ENCODE measurements around the gene CST6. TPM values are rescaled to one million over a fixed set of nuclear protein-coding genes. Genes with fewer than 3 reads are reported as not detected.

Gene CST6
- total RNA-seq, 4 donors from 2014 or later: 734 to 2,600 (median 1,315) TPM

- intact Hi-C loops (cut with DNase I; ENCODE audit: low total_unique reads): no loop called here
- no peak overlapping the region for H3K4me3 ChIP-seq (ENCODE audit: low read depth, poor library complexity, severe bottlenecking)
- DNase-seq (ENCODE audit: low spot score in 2 of 2): no peak
- WGBS, 2 donors: 62 to 71% methylated on average over 9 of the region's 9 CpGs
- TF ChIP-seq POLR2A (IDR thresholded peaks at IDR 0.05): no peak
Measured at GRCh38 chr11:66035653-66036333, 24.0 kb downstream of the CST6 start.

DNA sequence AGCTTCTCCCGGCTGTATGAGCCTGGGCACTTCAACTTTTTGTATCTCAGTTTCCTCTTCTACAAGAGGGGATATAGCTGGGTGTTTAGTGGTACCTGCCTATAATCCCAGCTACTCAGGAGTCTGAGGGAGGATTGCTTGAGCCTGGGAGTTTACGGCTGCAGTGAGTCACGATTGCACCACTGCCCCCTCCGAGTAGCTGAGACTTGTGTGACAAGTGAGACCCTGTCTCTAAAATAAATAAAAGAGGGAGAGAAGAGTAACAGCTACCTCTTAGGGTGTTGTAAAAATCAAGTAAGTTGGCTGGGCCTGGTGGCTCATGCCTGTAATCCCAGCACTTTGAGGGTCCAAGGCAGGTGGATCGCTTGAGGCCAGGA, 24.5 kb downstream of the CST6 start:
- no peak overlapping the region for H3K4me3 ChIP-seq (ENCODE audit: low read depth, poor library complexity, severe bottlenecking)
- intact Hi-C loops (cut with DNase I; ENCODE audit: low total_unique reads): no loop called here
- WGBS, 2 donors: 77 to 81% methylated on average over 5 of the region's 5 CpGs
- no peak for TF ChIP-seq POLR2A (IDR thresholded peaks at IDR 0.05)
- no peak for TF ChIP-seq CTCF (IDR thresholded peaks at IDR 0.05)
- DNase-seq (ENCODE audit: low spot score in 2 of 2): no peak

- DNase-seq (ENCODE audit: low spot score in 2 of 2): no peak
- WGBS, 2 donors: 92 to 95% methylated on average over 3 of the region's 3 CpGs
- intact Hi-C loops (cut with DNase I; ENCODE audit: low total_unique reads): no loop called here
- TF ChIP-seq POLR2A (IDR thresholded peaks at IDR 0.05): no peak
- no peak for TF ChIP-seq CTCF (IDR thresholded peaks at IDR 0.05)
- H3K4me3 ChIP-seq (ENCODE audit: low read depth, poor library complexity, severe bottlenecking): no peak overlapping the region
Measured at GRCh38 chr11:66037327-66037726, 25.5 kb downstream of the CST6 start.

GRCh38 chr11:66039765-66040164, 28.0 kb downstream of the CST6 start:
- intact Hi-C loops (cut with DNase I; ENCODE audit: low total_unique reads): no loop called here
- DNase-seq (ENCODE audit: low spot score in 2 of 2): no peak
- TF ChIP-seq POLR2A (IDR thresholded peaks at IDR 0.05): no peak
- TF ChIP-seq CTCF (IDR thresholded peaks at IDR 0.05): no peak
- WGBS, 2 donors: 79 to 83% methylated on average over 3 of the region's 3 CpGs
- no peak overlapping the region for H3K4me3 ChIP-seq (ENCODE audit: low read depth, poor library complexity, severe bottlenecking)

GRCh38 chr11:66042227-66042995, 30.6 kb downstream of the CST6 start:
- H3K4me3 ChIP-seq (ENCODE audit: low read depth, poor library complexity, severe bottlenecking): no peak overlapping the region
- WGBS, 2 donors: 95 to 97% methylated on average over 71 to 74 of the region's 81 CpGs
- intact Hi-C loops (cut with DNase I; ENCODE audit: low total_unique reads): no loop called here
- no peak for TF ChIP-seq POLR2A (IDR thresholded peaks at IDR 0.05)
- TF ChIP-seq CTCF (IDR thresholded peaks at IDR 0.05): no peak
- no peak for DNase-seq (ENCODE audit: low spot score in 2 of 2)

- intact Hi-C loops (cut with DNase I; ENCODE audit: low total_unique reads): no loop called here
- TF ChIP-seq CTCF (IDR thresholded peaks at IDR 0.05) (no peak), POLR2A (IDR thresholded peaks at IDR 0.05) (no peak)
- 96% methylated on average over 85 to 88 of the region's 88 CpGs for WGBS, 2 donors
- H3K4me3 ChIP-seq (ENCODE audit: low read depth, poor library complexity, severe bottlenecking): no peak overlapping the region
- no peak for DNase-seq (ENCODE audit: low spot score in 2 of 2)
Measured at GRCh38 chr11:66042996-66043906, 31.4 kb downstream of the CST6 start.

Measured in lower leg skin (tissue), 4 donors.